HG03558 (cell line): ENCODE measurements around the gene MID1.

Source experiments
- ATAC-seq: cut with Tn5 transposase; IDR thresholded peaks from one replicate; pipeline ENCODE4 v1.9.1; 2021; ENCODE audit warnings: moderate number of reproducible peaks; ENCODE audit not compliant: unreplicated experiment; ENCODE audit errors: extremely low read depth

MID1 gene

GRCh38 chrX:10534611-10535010, 85.8 kb downstream of the MID1 start:
- ATAC-seq: no peak

DNA sequence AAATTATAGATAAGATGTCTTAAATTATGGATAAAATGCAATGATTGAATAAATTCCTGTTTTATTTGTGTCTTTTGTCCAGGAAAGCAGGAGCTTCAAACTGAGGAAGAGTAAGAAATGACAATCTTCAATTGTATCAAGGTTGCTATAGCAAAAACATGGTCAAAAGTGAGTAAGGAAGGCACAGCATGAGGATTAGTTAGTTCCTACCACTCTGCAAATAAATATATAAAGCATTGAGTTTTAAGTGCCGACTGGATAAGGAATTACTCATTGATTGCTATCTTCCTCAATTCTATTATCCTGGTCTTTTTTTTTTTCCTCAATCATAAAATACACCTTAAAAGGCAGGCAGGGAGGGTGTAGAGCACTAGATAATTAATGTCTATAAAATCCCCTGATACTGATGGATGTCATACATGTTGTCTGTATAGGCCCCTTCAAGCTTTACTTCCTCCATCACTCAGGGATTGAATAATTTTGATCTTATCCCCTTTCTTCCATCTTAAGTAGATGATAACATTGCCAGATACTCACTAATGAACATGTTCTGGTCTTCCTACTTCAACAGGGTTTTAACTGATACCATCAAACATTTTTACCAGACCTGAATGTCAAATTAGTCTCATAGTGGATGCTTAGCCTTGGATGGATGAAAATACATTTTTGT, 86.6 kb downstream of the MID1 start:
- ATAC-seq: no peak

DNA sequence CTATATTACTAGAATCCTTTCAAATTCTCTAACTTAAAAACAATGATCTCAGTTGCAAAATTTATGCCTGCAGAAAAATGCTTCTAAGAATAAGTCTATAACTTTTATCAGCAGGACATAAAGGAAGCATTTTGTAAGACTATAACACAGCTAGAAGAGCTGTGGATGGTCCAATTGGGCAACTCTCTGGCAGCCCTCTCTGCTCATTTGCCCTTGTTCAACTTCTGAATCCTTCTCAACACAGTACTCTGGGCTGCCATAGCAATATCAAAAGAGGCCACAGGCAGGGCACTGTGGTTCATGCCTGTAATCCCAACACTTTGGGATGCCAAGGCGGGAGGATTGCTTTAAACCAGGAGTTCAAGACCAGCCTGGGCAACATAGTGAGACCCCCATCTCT, 88.5 kb downstream of the MID1 start:
- ATAC-seq: no peak

GRCh38 chrX:10529344-10529743, 91.0 kb downstream of the MID1 start:
- no peak for ATAC-seq

GRCh38 chrX:10526451-10526850, 93.9 kb downstream of the MID1 start:
- ATAC-seq: no peak

GRCh38 chrX:10525381-10526120, 94.8 kb downstream of the MID1 start:
- no peak for ATAC-seq

- no peak for ATAC-seq
Measured at GRCh38 chrX:10524578-10524977, 95.8 kb downstream of the MID1 start.

- no peak for ATAC-seq
Measured at GRCh38 chrX:10519761-10520160, 100.6 kb downstream of the MID1 start.

DNA sequence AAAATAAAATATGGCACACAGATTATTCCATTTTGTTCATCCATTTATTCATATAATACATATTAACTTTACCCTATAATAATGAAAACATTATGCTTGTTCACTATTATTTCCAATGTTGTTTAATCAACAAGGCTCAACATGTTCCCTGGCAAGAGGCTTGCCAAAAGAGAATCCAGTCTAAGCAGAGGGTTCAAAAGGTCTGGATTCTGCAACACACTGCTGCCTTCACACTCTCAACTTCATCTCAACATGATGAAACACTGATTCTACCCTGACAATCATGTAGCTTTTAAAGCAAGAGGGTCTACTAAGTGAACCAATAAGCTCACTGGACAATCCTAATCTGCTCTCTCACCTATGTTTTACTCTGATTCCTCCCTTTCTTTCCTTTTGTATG, 101.1 kb downstream of the MID1 start:
- no peak for ATAC-seq

- no peak for ATAC-seq
Measured at GRCh38 chrX:10518073-10518472, 102.3 kb downstream of the MID1 start.

GRCh38 chrX:10516781-10517322, 103.5 kb downstream of the MID1 start:
- ATAC-seq: no peak

- no peak for ATAC-seq
Measured at GRCh38 chrX:10514891-10515290, 105.5 kb downstream of the MID1 start.

DNA sequence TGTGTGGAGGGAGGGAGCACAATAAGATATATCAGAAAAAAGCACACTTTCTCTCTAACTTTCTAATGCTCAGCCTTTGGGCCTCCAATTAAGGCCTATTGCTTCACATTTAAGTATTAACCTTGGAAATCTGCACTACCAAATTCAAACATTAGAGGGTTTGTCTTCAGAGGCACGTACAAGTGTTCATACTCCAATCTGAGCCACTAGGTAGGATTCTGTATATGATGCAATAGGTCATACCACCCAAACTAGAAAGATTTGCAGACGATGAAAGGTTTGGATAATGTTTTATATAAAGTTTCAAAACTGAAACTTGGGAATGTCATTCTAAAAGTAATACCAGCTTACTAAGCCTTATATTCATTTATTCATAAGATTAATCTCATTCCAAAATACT, 106.4 kb downstream of the MID1 start:
- no peak for ATAC-seq

GRCh38 chrX:10512741-10513140, 107.6 kb downstream of the MID1 start:
- ATAC-seq: no peak

GRCh38 chrX:10512258-10512657, 108.1 kb downstream of the MID1 start:
- no peak for ATAC-seq

DNA sequence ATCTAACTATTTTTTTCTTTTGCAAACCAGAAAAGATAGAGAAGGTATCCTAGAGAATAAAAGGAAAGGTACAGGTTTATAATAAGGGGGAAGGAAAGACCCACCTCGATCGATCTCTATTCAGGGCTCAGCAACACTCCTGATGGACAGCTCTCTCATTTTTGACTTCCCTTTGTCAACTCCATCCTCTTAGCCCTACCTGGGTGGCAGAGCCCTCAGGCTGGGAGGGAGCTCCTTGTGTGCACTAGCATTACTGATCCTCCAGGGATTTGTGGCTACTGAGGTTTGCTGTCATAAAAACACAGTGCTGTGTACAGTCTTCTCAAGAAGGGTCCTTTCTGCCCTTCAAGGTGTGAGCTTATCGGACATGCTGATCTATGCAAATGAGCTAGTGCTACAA, 111.0 kb downstream of the MID1 start:
- no peak for ATAC-seq

DNA sequence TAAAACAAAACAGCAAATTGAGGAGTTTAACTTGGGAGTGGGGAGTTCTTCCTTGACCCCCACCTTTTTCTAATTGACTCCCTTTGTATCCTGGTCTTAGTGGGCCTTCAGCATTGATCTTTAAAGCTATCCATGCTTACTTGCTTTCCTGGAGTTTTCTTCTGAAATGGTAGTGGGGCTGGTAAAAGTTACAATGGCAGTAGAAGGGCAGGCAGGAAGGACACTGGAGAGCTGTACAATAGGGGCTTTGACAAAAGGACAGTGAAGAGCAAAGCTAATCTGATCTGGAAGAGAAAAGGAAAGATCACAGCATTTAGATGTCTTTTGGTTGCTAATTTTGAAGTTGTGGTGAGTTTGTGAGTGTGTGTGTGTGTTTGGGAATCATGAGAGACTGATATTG, 111.5 kb downstream of the MID1 start:
- no peak for ATAC-seq

DNA sequence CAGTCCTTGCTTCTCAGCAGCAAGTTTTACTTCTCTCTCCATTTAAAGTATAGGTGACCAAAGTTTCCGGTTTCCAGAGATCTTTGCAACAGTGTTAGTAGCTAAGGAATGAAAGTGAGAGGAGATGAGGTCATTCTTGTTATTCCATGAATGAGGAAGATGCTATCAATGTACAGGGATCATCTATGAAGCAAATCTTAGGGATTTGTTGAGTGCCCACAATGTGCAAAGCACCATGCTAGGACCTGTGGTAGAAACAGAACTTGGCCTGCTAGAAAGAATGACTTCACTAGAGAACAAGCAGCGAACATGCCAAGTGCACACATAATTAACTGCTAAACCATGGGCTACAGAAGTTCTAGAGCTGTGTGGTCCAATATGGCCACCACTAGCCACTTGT, 112.5 kb downstream of the MID1 start:
- ATAC-seq: no peak

GRCh38 chrX:10507181-10507580, 113.2 kb downstream of the MID1 start:
- no peak for ATAC-seq

DNA sequence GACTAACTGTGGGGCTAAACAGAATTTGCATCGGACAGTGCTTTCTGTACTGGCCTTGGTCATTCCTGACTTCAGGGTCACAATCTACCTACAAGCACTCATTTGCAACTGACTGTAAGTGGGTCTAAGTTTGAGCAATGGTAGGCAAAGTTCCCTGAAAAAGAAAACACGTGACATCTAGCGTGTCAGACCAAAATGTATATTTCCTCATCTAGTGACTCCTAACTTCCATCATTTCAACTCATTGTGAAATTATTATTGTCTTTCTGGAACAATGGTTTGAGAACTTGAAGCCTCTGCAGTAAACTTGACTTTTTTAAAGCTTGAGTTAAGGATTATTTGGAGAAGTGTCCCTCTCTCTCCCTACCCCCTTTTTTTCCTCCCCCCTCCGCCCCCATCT, 113.6 kb downstream of the MID1 start:
- no peak for ATAC-seq

DNA sequence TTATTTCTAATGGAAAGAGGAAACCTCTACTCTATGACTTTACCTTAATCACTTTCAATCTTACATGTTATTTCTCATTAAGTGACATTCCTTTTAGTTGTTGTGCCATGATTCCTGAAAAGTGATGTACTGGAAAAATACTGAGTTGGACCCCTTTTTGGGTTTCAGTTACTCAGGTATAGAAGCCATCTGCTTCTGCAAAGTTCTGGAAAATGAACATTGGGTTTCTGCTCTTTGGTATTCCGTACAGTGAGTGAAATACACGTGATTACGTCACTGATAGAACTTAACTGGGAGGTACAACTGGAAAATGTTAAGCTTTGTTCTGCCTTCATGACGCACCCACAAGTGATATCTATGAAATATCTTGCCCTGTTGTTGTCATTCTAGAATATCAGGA, 114.7 kb downstream of the MID1 start:
- ATAC-seq: no peak

- ATAC-seq: no peak
Measured at GRCh38 chrX:10502961-10503360, 117.4 kb downstream of the MID1 start.
